ENCODE measurements around the gene WAS.

WAS gene

GRCh38 chrX:48711929-48712505 is 28.4 kb downstream of the WAS start:
- no peak for DNase-seq

DNA sequence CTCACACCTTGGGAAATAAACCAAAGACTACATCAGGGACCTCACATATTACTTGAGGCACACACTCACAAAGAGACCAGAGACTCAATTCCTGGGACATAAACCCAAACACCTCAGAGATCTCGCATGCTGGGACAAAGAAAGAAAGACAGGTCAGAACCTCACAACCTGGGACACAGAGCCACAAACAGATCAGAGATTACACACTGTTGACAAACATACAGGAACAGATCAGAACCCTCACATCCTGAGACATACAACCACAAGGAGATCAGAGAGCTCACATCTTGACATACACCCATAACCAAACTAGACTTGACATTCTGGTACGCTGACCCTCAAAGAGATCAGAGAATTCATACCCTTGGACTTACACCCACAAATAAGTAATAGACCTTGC is 30.2 kb downstream of the WAS start:
- no peak for DNase-seq

GRCh38 chrX:48714573-48714972 is 31.0 kb downstream of the WAS start:
- DNase-seq: no peak

DNA sequence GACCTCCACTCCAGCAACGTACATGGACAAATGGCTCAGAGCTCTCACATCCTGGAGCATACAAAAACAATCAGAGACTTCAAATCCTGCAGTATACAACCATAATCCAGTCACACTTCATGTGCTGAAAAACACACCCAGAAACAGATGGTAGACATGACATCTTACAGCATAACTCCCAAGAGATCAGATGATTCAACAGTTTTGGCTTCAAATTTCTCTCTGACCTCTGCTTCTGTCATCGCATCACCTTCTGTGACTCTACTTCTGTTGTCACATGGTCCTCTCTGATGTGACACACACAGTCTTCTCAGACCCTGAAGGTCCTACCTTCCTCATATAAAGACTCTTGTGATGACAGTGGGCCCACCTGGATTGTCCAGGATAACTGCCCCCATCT is 31.5 kb downstream of the WAS start:
- peak in 1 of 14 donors; percentile 5 for DNase-seq

- DNase-seq: no peak
Measured at GRCh38 chrX:48715876-48716502, 32.4 kb downstream of the WAS start.

- no peak for DNase-seq
Measured at GRCh38 chrX:48719958-48720357, 36.4 kb downstream of the WAS start.

DNA sequence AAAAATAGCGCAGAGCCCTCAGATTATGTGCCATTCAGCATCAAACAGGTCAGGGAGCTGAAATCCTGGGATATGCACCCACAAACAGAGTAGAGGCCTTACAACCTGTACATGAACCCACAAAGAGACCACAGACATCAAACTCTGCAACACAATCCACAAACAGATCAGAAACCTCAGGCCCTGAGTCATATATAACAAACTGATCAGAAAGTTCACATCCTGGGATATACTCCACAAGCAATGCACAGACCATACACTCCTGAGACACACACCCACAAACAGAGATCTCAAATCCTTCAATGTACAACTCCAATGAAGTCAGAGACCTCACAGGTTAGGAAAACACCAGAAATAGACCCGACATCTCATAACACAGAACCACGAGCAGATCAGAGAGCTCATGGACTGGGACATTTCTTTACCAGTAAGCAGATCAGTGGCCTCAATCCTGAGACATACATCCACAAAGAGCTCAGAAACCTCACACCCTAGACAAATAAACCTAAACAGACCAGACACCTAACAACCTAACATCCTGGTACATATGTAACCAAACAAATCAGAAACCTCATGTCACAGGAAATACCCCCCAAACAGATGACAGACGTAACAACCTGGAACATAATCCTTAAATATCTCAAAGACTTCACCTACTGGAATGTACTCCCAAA is 37.1 kb downstream of the WAS start:
- DNase-seq: no peak

GRCh38 chrX:48721916-48722315 is 38.3 kb downstream of the WAS start:
- no peak for DNase-seq

DNA sequence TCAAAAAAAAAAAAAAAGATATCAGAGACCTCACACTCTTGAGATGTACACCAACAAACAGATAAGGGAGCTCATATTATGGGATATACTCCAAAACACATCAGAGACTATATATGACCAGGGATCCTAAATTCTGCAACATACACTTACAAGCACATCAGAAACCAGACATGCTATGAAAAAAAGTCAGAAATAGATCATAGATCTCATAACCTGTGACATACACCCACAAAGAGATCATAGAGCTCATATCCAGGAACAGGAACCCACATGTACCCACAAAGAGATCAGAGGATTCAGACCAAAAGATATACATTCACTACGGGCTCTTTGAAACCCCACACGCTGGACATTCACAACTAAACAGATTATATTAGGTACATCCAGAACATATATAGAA is 43.0 kb downstream of the WAS start:
- DNase-seq: no peak

DNA sequence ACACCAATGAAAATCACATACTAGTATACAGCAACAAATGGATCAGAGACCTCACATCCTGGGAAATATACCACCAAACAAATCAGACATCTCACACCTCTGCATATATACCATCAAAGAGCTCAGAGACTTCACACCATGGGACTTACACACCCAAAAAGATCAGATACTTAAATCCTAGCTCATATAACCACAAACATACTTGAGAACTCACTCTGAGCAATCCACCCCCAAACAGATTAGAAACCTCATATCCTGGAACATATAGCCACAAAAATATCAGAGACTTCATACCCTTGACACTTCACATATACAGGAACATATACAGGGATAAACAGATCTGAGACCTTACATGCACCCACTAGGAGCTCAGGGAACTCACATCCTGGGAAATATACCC is 45.1 kb downstream of the WAS start:
- no peak for DNase-seq

GRCh38 chrX:48736303-48736702 is 52.7 kb downstream of the WAS start:
- DNase-seq: no peak

DNA sequence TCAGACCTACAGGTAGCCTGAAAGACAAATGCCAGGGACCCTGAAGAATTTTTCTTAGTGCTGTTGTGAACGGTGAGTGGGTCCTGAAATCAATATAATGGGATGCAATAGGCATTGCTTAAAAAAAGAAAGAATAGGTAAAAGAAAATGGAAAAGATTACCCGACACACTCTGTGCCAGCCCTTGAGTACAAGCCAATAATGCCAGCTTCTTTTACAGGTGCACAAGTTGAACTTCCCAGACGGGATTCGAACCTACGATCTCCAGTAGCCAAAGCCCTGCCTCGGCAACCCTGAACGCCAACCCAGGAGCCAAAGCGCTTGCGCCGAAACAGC is 53.2 kb downstream of the WAS start:
- no peak for DNase-seq

GRCh38 chrX:48737213-48737938 is 53.8 kb downstream of the WAS start:
- peak; percentile 25 to 93 (median 82) for DNase-seq

DNA sequence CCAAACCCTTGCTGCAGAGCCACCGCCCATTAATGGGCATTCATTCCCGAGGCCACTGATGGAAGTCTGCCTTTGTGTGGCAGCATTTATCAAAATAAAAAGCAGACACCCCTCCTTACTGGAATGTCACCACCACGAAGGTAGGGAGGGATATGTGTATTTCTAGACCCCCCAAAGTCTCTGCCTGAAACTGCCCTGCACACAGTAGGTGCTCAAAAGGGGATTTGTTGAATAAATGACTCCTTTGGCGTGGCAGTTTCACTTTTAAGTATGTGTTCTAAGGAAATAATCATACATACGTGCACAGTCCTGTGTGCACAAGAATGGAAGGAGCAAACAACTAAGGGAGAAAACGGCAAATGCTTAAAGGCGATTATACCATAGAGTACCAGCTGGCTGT is 54.3 kb downstream of the WAS start:
- DNase-seq: no peak

All from C1 segment of cervical spinal cord (tissue), 14 donors.